ENCODE results near the gene OAS3.
"Not testable (repeated sequence)": the region's sequence is repeated elsewhere in the genome, so short reads cannot be mapped to it uniquely, and the experiment has no call there.

OAS3 gene

GRCh38 chr12:112926416-112927033 is 11.7 kb upstream of the OAS3 start:
- DNase-seq, result not testable (repeated sequence)

GRCh38 chr12:112927475-112927874 is 10.8 kb upstream of the OAS3 start:
- DNase-seq, result no peak

- DNase-seq, result no peak
Observed at GRCh38 chr12:112927925-112928324, 10.3 kb upstream of the OAS3 start.

GRCh38 chr12:112928978-112929377 is 9.3 kb upstream of the OAS3 start:
- no peak for DNase-seq

- no peak for DNase-seq
Observed at GRCh38 chr12:112929715-112930114, 8.6 kb upstream of the OAS3 start.

GRCh38 chr12:112930350-112930749 is 7.9 kb upstream of the OAS3 start:
- no peak for DNase-seq

GRCh38 chr12:112932485-112933128 is 5.7 kb upstream of the OAS3 start:
- DNase-seq, result no peak

GRCh38 chr12:112933129-112933505 is 5.2 kb upstream of the OAS3 start:
- DNase-seq, result no peak

GRCh38 chr12:112936264-112936663 is 2.0 kb upstream of the OAS3 start:
- DNase-seq, result no peak

- DNase-seq, result no peak
Observed at GRCh38 chr12:112936927-112937326, 1.3 kb upstream of the OAS3 start.

- no peak for DNase-seq
Observed at GRCh38 chr12:112938751-112939150, 477 bp downstream of the OAS3 start.

- DNase-seq, result no peak
Observed at GRCh38 chr12:112939761-112940381, 1.6 kb downstream of the OAS3 start.

GRCh38 chr12:112941528-112942335 is 3.5 kb downstream of the OAS3 start:
- no peak for DNase-seq

GRCh38 chr12:112942572-112942971 is 4.3 kb downstream of the OAS3 start:
- DNase-seq, result no peak

- DNase-seq, result no peak
Observed at GRCh38 chr12:112944024-112944690, 5.9 kb downstream of the OAS3 start.

- no peak for DNase-seq
Observed at GRCh38 chr12:112945515-112945914, 7.2 kb downstream of the OAS3 start.

GRCh38 chr12:112946236-112947000 is 8.1 kb downstream of the OAS3 start:
- DNase-seq, result no peak

- no peak for DNase-seq
Observed at GRCh38 chr12:112947314-112947713, 9.0 kb downstream of the OAS3 start.

- no peak for DNase-seq
Observed at GRCh38 chr12:112947761-112948160, 9.5 kb downstream of the OAS3 start.

- DNase-seq, result no peak
Observed at GRCh38 chr12:112948806-112949205, 10.5 kb downstream of the OAS3 start.

GRCh38 chr12:112950701-112951100 is 12.4 kb downstream of the OAS3 start:
- no peak for DNase-seq

- not testable (repeated sequence) for DNase-seq
Observed at GRCh38 chr12:112957125-112957524, 18.9 kb downstream of the OAS3 start.

All from CD4-positive, alpha-beta T cell treated with Interleukin-10 for 1 hour (primary cell).